Fibroblast of pulmonary artery (primary cell): ENCODE results near the gene LIME1.

Experiments used
- DNase-seq: peaks from one replicate; pipeline ENCODE4 v3.0.0-alpha.2; 2010; ENCODE audit warnings: low read depth
- H3K4me3 ChIP-seq: replicated peaks from 2 replicates; pipeline ENCODE4 v1.5.1; 2011; ENCODE audit warnings: low read depth, mild to moderate bottlenecking, control low read depth, low read length, moderate library complexity
- CTCF ChIP-seq: IDR thresholded peaks from 2 replicates; pipeline ENCODE4 v1.5.1; 2011; ENCODE audit warnings: mild to moderate bottlenecking, control low read depth, low read length, inconsistent platforms; ENCODE audit errors: missing control alignments

The LIME1 gene

GRCh38 chr20:63690898-63691710 is 45.4 kb upstream of the LIME1 start:
- no peak overlapping the region for H3K4me3 ChIP-seq
- no peak for DNase-seq
- no peak for TF ChIP-seq CTCF

- no peak overlapping the region for H3K4me3 ChIP-seq
- DNase-seq: no peak
These were observed 44.6 kb upstream of the LIME1 start for GRCh38 chr20:63691711-63692435.

GRCh38 chr20:63692436-63693082 is 43.9 kb upstream of the LIME1 start:
- TF ChIP-seq CTCF: no peak
- no peak overlapping the region for H3K4me3 ChIP-seq
- DNase-seq: no peak

More at GRCh38 chr20:63691711-63692435, 44.6 kb upstream of the LIME1 start:
- TF ChIP-seq CTCF: no peak

GRCh38 chr20:63693083-63693732 is 43.3 kb upstream of the LIME1 start:
- TF ChIP-seq CTCF: no peak
- no peak overlapping the region for H3K4me3 ChIP-seq

GRCh38 chr20:63693733-63694583 is 42.5 kb upstream of the LIME1 start:
- no peak overlapping the region for H3K4me3 ChIP-seq
- no peak for TF ChIP-seq CTCF
- DNase-seq: no peak

More at GRCh38 chr20:63693083-63693732, 43.3 kb upstream of the LIME1 start:
- no peak for DNase-seq
